ENCODE results near the gene MGAT5B.

Gene MGAT5B

DNA sequence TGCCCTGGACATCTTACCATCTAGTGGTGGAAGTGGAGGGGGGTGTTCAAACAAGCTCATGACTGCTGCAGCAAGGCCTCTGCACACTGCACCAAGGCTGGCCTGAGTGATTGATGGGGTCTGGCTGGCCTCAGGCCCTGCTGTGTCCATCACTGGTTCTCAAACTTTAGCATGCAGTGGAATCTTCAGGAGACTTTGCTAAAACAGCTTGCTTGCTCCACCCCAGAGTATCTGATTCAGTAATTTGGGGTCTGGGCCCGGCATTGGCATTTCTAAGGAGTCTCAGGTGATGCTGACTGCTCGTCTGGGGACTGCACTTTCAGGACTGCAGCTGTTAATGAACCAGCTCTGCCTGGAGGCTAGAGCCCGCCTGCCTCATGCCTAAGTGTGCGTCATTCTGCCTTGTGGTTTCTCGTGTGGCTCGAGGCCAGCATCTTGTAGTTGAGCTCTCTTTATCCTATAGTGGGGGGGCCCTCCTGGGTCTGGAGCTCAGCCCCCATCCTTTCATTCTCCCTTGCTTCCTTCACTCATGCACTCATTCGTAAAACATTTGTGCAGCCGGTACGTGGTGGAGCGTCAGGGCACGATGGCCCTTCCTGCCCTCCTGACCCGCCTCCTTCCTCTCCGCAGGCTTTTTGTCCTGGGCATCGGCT is 4.1 kb downstream of the MGAT5B start:
- no peak for DNase-seq (ENCODE audit: low spot score)
- no peak for TF ChIP-seq CTCF (IDR thresholded peaks at IDR 0.05; ENCODE audit: extremely low read depth, missing control alignments)

GRCh38 chr17:76872874-76873221 is 4.6 kb downstream of the MGAT5B start:
- TF ChIP-seq CTCF (IDR thresholded peaks at IDR 0.05; ENCODE audit: extremely low read depth, missing control alignments), result no peak
- DNase-seq (ENCODE audit: low spot score), result no peak

DNA sequence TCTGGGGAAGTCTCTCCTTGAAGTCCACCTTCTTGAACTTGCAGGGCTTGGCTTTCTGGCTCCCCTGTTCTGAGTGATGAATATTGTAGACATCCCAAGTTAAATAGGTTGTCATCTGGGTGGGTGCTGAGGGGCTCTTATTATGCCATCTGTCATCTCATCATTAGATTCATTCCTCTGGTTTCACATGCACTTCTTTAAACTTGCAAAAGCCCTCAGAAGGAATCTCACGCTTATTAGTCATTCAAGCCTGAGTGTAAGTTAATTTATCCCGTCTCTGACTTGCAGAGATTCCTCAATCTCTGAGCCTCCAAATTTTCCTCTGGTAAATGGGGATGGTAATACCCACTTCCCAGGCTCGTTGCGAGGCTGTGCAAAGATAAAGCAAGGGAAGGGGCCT is 5.7 kb downstream of the MGAT5B start:
- no peak for DNase-seq (ENCODE audit: low spot score)
- no peak for TF ChIP-seq CTCF (IDR thresholded peaks at IDR 0.05; ENCODE audit: extremely low read depth, missing control alignments)

DNA sequence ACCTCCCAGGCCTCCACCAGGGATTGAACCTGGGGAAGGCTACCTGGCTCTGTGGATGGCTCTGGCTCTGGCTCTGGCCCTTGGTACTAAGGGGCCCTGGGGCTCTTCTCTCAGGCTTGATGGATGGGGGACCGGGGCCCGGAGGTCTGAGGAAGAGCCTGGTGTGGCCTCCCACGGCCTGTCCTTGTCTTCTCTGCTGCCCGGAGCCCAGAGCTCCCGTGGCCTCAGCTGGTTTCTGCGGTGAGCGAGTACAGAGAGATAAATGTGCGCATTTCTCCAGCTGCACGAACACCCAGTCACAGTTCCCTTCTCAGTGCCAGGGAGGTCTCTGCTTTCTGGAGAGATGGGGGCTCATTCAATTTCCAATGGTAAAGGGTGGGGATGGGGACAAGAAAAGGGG is 9.2 kb downstream of the MGAT5B start:
- no peak for DNase-seq (ENCODE audit: low spot score)
- TF ChIP-seq CTCF (IDR thresholded peaks at IDR 0.05; ENCODE audit: extremely low read depth, missing control alignments), result no peak

- DNase-seq (ENCODE audit: low spot score), result no peak
- no peak for TF ChIP-seq CTCF (IDR thresholded peaks at IDR 0.05; ENCODE audit: extremely low read depth, missing control alignments)
Observed at GRCh38 chr17:76878568-76878967, 10.4 kb downstream of the MGAT5B start.

DNA sequence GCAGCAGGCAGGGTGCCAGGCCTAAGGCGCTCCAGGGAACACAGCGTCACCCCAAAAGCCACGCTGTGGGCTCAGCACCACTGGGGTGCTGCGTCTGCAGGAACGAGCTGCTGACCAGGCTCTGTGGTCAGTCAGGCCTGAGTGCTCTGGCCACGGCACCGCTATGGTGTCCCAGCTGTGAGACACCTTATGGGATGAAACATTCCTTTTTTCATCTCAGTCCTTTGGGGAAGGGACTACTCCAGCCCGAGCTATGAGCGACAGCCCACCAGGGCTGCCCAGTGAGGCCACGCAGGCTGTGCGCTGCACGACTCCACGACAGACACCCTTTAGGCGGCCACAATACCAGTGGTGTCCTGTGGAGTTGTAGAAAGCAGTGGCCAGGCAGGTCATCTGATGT is 11.1 kb downstream of the MGAT5B start:
- TF ChIP-seq CTCF (IDR thresholded peaks at IDR 0.05; ENCODE audit: extremely low read depth, missing control alignments), result no peak
- DNase-seq (ENCODE audit: low spot score), result no peak

GRCh38 chr17:76879691-76880090 is 11.5 kb downstream of the MGAT5B start:
- DNase-seq (ENCODE audit: low spot score), result no peak
- TF ChIP-seq CTCF (IDR thresholded peaks at IDR 0.05; ENCODE audit: extremely low read depth, missing control alignments), result no peak
